Measurements from ENCODE around the gene SFXN5. TPM values are rescaled to one million over a fixed set of nuclear protein-coding genes. Genes with fewer than 3 reads are reported as not detected.

SFXN5 gene
- total and polyA plus RNA-seq, 2 donors (not counting 3 experiments of a cell fraction or from before 2014, with no cell fraction given), result 18.7 to 28.6 TPM

GRCh38 chr2:72925328-72925943 lies 146.1 kb downstream of the SFXN5 start:
- dilution Hi-C loops (cut with MboI; ENCODE audit: extremely low pct_ligation_motif_present, low sequenced_read_pairs), result no loop called here
- Histone ChIP-seq H3K9me1 (replicated peaks; ENCODE audit: control insufficient read depth, extremely low read depth, insufficient read depth, low read length) (no peaks in the 10 kb centered on the region), H3K4me2 (ENCODE audit: insufficient read depth, low read length) (no peak overlapping the region), H3K4me3 (replicated peaks in 1 of 3; ENCODE audit: insufficient read depth in 1 of 3, low read depth in 1 of 3, low read length in 3 of 3) (no peak overlapping the region), H3K27me3 (ENCODE audit: control insufficient read depth in 2 of 2, insufficient read depth in 2 of 2, low read length in 2 of 2) (peaks cover 93 to 100% of the 10 kb centered on the region in 2 experiments), H3K9ac (replicated peaks; ENCODE audit: extremely low read depth, insufficient read depth, low read length) (no peak overlapping the region), H4K20me1 (replicated peaks; ENCODE audit: control insufficient read depth, extremely low read depth, insufficient read depth, low read length) (no peaks in the 10 kb centered on the region), H3K79me2 (ENCODE audit: control insufficient read depth, insufficient read depth, low read length) (no peaks in the 10 kb centered on the region), H3K9me3 (replicated peaks; ENCODE audit: control insufficient read depth, insufficient read depth, low read length) (peaks cover 4% of the 10 kb centered on the region), H3K4me1 (ENCODE audit: control insufficient read depth, extremely low read depth, insufficient read depth, low read length) (peaks cover under 1% of the 10 kb centered on the region), H3K36me3 (ENCODE audit: control insufficient read depth in 2 of 2, extremely low read depth in 1 of 2, insufficient read depth in 2 of 2, low read length in 2 of 2) (no peaks in the 10 kb centered on the region), H2AFZ (ENCODE audit: low read depth, low read length) (no peak overlapping the region), H3K27ac (ENCODE audit: insufficient read depth, low read depth, low read length) (no peak overlapping the region)
- TF ChIP-seq EZH2 (IDR thresholded peaks at IDR 0.05; ENCODE audit: borderline replicate concordance, low read depth, low read length, severe bottlenecking) (peak; percentile 68), GATA2 (IDR thresholded peaks at IDR 0.05; ENCODE audit: insufficient read depth, insufficient read length, low read depth, low read length) (no peak)
- ChIA-PET CTCF (interaction anchor here (0.9 to 5.8 kb wide), 8 partner anchors 8 to 252 kb away, joined by 3 to 26 read pairs (median 4); partner anchors contain the start of genes EMX1 and SPR), POLR2A (no interaction called here)
- DNase-seq (ENCODE audit: low read depth, low spot score), result no peak
- intact Hi-C loops (cut with micrococcal nuclease), result no loop called here
- FAIRE-seq, result no peak
- BruUV-seq (replicated peaks), result no TSS peak

DNA sequence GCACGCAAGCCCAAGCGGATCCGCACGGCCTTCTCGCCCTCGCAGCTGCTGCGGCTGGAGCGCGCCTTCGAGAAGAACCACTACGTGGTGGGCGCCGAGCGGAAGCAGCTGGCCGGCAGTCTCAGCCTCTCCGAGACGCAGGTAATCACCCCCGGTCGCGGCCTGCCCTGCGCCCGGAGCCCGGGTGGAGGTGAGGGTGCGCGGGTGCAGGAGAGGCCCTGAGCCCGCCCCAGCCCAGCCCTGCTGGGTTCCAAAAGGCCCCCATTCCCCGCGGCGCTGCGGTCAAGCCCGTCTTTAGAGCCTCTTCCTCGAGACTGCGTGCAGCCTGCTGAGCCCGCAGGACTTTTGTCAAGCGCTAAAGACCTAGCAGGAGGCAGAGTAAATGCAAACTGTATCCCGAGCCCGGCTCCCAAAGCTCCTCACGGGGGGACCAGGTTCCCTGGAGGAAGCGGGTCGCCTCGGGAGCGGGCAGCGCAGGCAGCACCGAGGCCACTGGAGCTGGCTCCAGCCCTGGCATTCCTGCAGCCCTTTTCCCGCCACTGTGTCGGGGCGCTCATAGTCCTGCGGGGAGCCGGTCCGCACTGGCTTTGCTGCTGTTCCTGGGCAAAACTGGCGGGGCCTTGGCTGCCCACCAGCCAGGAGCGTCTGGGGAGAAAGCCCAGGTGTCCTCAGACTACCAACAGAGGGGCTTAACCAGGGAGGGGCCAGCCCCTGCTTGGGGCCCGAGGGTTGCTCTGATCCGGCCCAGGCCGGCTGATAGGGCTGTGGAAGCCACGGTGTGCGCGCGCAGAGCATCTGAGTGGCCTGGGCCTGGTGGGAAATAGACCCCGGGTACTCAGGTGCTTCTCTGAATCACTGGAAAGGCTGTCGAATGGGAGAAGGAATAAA lies 146.9 kb downstream of the SFXN5 start:
- dilution Hi-C loops (cut with MboI; ENCODE audit: extremely low pct_ligation_motif_present, low sequenced_read_pairs), result no loop called here
- Histone ChIP-seq H3K9me3 (replicated peaks; ENCODE audit: control insufficient read depth, insufficient read depth, low read length) (peaks cover 4% of the 10 kb centered on the region), H4K20me1 (replicated peaks; ENCODE audit: control insufficient read depth, extremely low read depth, insufficient read depth, low read length) (no peaks in the 10 kb centered on the region), H3K27ac (ENCODE audit: insufficient read depth, low read depth, low read length) (no peak overlapping the region), H3K27me3 (ENCODE audit: control insufficient read depth in 2 of 2, insufficient read depth in 2 of 2, low read length in 2 of 2) (peaks cover 93 to 100% of the 10 kb centered on the region in 2 experiments), H3K79me2 (ENCODE audit: control insufficient read depth, insufficient read depth, low read length) (no peaks in the 10 kb centered on the region), H3K36me3 (ENCODE audit: control insufficient read depth in 2 of 2, extremely low read depth in 1 of 2, insufficient read depth in 2 of 2, low read length in 2 of 2) (no peaks in the 10 kb centered on the region), H2AFZ (ENCODE audit: low read depth, low read length) (no peak overlapping the region), H3K4me1 (ENCODE audit: control insufficient read depth, extremely low read depth, insufficient read depth, low read length) (peaks cover 3% of the 10 kb centered on the region), H3K4me2 (ENCODE audit: insufficient read depth, low read length) (no peak overlapping the region), H3K9me1 (replicated peaks; ENCODE audit: control insufficient read depth, extremely low read depth, insufficient read depth, low read length) (no peaks in the 10 kb centered on the region), H3K4me3 (replicated peaks in 1 of 3; ENCODE audit: insufficient read depth in 1 of 3, low read depth in 1 of 3, low read length in 3 of 3) (no peak overlapping the region), H3K9ac (replicated peaks; ENCODE audit: extremely low read depth, insufficient read depth, low read length) (no peak overlapping the region)
- CTCF ChIA-PET, result interaction anchor here (0.9 to 5.8 kb wide), 3 partner anchors 31 to 252 kb away, joined by 3 to 26 read pairs (median 25); no protein-coding TSS in a partner anchor
- peak; percentile 24 for FAIRE-seq
- peak; percentile 91 for TF ChIP-seq EZH2 (IDR thresholded peaks at IDR 0.05; ENCODE audit: borderline replicate concordance, low read depth, low read length, severe bottlenecking)
- no peak for TF ChIP-seq POLR2A (IDR thresholded peaks at IDR 0.05; ENCODE audit: low read depth, low read length)
- TF ChIP-seq JUN (IDR thresholded peaks at IDR 0.05; ENCODE audit: borderline replicate concordance, insufficient read depth, insufficient read length, low read depth), result no peak
- no peak for TF ChIP-seq MAX (IDR thresholded peaks at IDR 0.05; ENCODE audit: insufficient read depth, insufficient read length)
- intact Hi-C loops (cut with micrococcal nuclease), result no loop called here
- BruUV-seq (replicated peaks), result no TSS peak
- DNase-seq (ENCODE audit: low read depth, low spot score), result no peak
- POLR2A ChIA-PET, result no interaction called here
